K562 (cell line): ENCODE data around the gene TMEM63A. TPM values are rescaled to one million over a fixed set of nuclear protein-coding genes. Genes with fewer than 3 reads are reported as not detected.

Source experiments
- CTCFL ChIP-seq: IDR thresholded peaks from 2 replicates; pipeline ENCODE4 v1.6.1; 2011; ENCODE audit warnings: borderline replicate concordance, low read depth, mild to moderate bottlenecking, moderate library complexity, low read length; ENCODE audit not compliant: insufficient read depth, poor library complexity, severe bottlenecking
- ELK1 ChIP-seq: sonication (generic); formaldehyde crosslinking; IDR thresholded peaks from 2 replicates; pipeline ENCODE4 v1.8.1; 2022; ENCODE audit warnings: missing genetic modification reagents
- GABPB2 ChIP-seq: fragments of 250-450 bp; sonication (Bioruptor Pico); conservative IDR thresholded peaks from 2 replicates; pipeline ENCODE4 v1.5.1; 2021; ENCODE audit warnings: mild to moderate bottlenecking
- IFI16 ChIP-seq: fragments of 250-450 bp; sonication (Bioruptor Pico); IDR thresholded peaks from 2 replicates; pipeline ENCODE4 v2.1.2; 2022; ENCODE audit warnings: mild to moderate bottlenecking, inconsistent platforms
- KLF1 ChIP-seq: fragments of 450-650 bp; IDR thresholded peaks from 2 replicates; pipeline ENCODE4 v1.6.1; 2016; ENCODE audit warnings: missing genetic modification characterization, missing compliant biosample characterization
- MAFK ChIP-seq: IDR thresholded peaks from 2 replicates; pipeline ENCODE4 v1.6.1; 2011; ENCODE audit warnings: low read length, improper control_type of control experiment
- MYNN ChIP-seq, 2 experiments: sonication (generic); formaldehyde crosslinking in 1 of 2; IDR thresholded peaks; 2 replicates each; pipeline versions ENCODE4 v1.5.0 to v1.6.1; 2016 to 2020; ENCODE audit warnings: antibody characterized with exemption in 1 of 2, missing genetic modification reagents in 1 of 2
- OTX1 ChIP-seq: fragments of 450-650 bp; formaldehyde crosslinking; IDR thresholded peaks from 2 replicates; pipeline ENCODE4 v1.4.0; 2022; ENCODE audit warnings: mild to moderate bottlenecking
- POU5F1 ChIP-seq: fragments of 150-350 bp; IDR thresholded peaks from 2 replicates; pipeline ENCODE4 v1.6.1; 2014; ENCODE audit warnings: borderline replicate concordance, low read length, low read depth, mild to moderate bottlenecking; ENCODE audit not compliant: partially characterized antibody
- REST ChIP-seq, 2 experiments: fragments of 450-650 bp; formaldehyde crosslinking in 1 of 2; IDR thresholded peaks; 2 replicates each; pipeline versions ENCODE4 v1.4.0 to v1.6.1; 2014 to 2020; ENCODE audit warnings: mild to moderate bottlenecking in 2 of 2, borderline replicate concordance in 1 of 2, low read depth in 1 of 2
- SMC3 ChIP-seq: conservative IDR thresholded peaks from 2 replicates; pipeline ENCODE4 v1.6.1; 2011; ENCODE audit warnings: low read depth, low read length, improper control_type of control experiment; ENCODE audit not compliant: insufficient read depth
- ZBTB2 ChIP-seq: fragments of 450-650 bp; IDR thresholded peaks from 2 replicates; pipeline ENCODE4 v1.6.1; 2016; ENCODE audit warnings: antibody characterized with exemption
- polyA plus RNA-seq, 8 experiments: library from polyadenylated mRNA; depleted of rRNA in 4 of 8; stranded (reverse) in 5 of 8; unstranded in 3 of 8; fragments of >200 nt; fragmentation: Nextera tagmentation in 2 of 8; fragmentation: Illumina TruSeq in 1 of 8; extraction: Ambion mirVana in 2 of 8; extraction: Trizol in 1 of 8; gene quantifications; 2 replicates each; pipeline versions ENCODE4 v1.2.1 to v1.2.3, GENCODE V29; 2011 to 2014; ENCODE audit warnings: inconsistent platforms in 1 of 8, missing spikeins in 1 of 8
- total RNA-seq, 7 experiments: library from RNA; depleted of rRNA in 6 of 7; stranded (reverse); fragments of >200 nt in 6 of 7; fragmentation: Illumina TruSeq in 2 of 7; extraction: Trizol in 2 of 7; gene quantifications; 2 replicates each; pipeline versions ENCODE4 v1.2.1 to v1.2.3, GENCODE V29; 2011 to 2021; ENCODE audit warnings: low replicate concordance in 1 of 7

TMEM63A gene
- total and polyA plus RNA-seq, 9 of the 15 experiments (the other 6 are each of a cell fraction or from before 2014, with no cell fraction given): 2.0 to 54.6 (median 17.5) TPM

GRCh38 chr1:225845571-225846259 lies 36.5 kb downstream of the TMEM63A start (continued):
- TF ChIP-seq POU5F1 (no peak), KLF1 (tag) (no peak), REST (IDR thresholded peaks at IDR 0.05; ENCODE audit: borderline replicate concordance) (peak; percentile 79), REST (CRISPR knock-in tag; IDR thresholded peaks at IDR 0.05; ENCODE audit: low read depth) (no peak), GABPB2 (CRISPR knock-in tag) (no peak), OTX1 (no peak), IFI16 (CRISPR knock-in tag) (no peak), ZBTB2 (no peak), SMC3 (peak; percentile 93), ELK1 (CRISPR knock-in tag) (no peak), MYNN (IDR thresholded peaks at IDR 0.05) (0 out of 2 replicates have a peak, but pooled peaks have one; percentile 52), MYNN (CRISPR knock-in tag; IDR thresholded peaks at IDR 0.05) (no peak), MAFK (no peak), CTCFL (peak; percentile 77)
